Stimulated activated CD8-positive, alpha-beta memory T cell treated with anti-CD3 and anti-CD28 coated beads, Interleukin-12 subunit alpha, Interleukin-12 subunit beta, amount 100 ng/mL, for 24 hours (primary cell): ENCODE results near the gene BICDL2.

Experiments
- DNase-seq: peaks from one replicate; pipeline ENCODE4 v3.0.0-alpha.2; 2020; ENCODE audit errors: extremely low read depth

Gene BICDL2

DNA sequence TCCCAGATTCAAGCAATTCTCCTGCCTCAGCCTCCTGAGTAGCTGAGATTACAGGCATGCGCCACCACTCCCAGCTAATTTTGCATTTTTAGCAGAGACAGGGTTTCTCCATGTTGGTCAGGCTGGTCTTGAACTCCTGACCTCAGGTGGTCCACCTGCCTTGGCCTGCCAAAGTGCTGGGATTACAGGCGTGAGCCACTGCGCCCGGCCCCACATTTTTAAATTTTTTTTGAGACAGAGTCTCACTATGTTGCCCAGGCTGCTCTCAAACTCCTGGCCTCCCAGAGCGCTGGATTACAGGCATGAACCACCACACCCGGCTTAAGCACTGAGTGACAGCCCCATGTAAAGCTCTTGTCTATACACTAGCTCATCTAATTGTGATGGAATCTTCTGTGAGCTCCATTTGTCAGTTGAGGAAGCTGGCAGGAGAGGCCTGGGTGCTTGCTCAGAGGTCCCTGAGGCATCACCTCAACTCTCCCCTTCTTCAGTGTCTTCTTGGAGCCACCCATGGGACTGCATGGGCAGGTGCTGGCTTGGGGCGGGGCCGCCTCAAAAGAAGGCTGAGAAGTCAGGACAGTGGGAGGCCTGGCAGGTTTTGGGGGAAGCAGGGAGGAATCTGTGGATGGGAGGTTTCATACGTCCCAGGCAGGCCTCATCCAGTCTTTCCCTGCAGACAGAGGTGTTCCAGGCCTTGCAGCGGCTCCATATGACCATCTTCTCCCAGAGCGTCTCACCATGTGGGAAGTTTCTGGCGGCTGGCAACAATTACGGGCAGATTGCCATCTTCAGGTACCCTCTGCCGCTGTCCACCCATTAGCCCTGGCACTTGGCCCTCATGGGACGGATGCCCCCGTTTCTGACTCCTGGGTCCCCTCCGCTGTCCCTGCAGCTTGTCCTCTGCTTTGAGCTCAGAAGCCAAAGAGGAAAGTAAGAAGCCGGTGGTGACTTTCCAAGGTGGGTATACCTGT is 11.4 kb downstream of the BICDL2 start:
- no peak for DNase-seq

DNA sequence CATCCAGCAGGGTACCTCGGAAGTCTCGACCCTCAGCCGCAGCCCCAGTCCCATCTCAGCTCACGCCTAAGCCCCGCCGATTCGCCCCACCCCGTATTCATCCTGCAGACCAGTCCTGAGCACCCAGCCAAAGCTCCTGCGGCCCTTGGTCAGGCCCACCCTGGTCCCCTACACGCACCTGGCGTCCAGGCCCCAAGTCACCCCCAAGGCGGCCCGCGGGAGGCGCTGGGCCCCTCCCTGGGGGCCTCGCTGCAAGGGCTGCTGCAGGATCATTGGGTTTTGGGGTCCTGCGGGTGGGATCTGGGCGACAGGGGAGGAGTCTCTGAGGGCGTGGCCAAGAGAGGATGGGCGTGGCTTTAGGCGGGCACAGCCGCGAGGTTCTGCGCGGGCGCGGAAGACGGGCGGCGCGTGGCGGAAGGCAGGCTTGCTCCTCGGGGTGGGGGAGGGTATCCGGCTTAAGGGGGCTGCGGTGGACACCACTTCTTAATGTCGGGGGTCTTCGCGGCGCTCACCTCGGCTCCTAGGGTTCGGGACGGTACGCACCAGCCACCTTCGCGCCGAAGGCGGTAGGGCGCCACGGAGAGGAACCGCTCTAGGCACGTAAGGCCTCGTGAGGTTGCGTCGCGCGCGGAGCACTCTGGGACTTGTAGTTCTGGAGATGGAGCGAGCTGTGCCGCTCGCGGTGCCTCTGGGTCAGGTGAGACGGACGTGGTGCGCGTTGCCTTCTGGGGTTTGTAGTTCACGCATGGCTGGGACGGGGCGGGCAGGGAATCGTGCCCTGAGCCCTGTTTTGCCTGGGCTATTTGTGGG is 12.9 kb downstream of the BICDL2 start, which contains the start of the genes HCFC1R1 and THOC6:
TSS of gene HCFC1R1 (minus strand) at position 274 of the 810 bp plus-strand sequence. CDS start at position 273, 1 bp downstream.
TSS of gene THOC6 (plus strand) at position 367 of the 810 bp plus-strand sequence. CDS start at position 659, 292 bp downstream.
- DNase-seq = peak; percentile 85

DNA sequence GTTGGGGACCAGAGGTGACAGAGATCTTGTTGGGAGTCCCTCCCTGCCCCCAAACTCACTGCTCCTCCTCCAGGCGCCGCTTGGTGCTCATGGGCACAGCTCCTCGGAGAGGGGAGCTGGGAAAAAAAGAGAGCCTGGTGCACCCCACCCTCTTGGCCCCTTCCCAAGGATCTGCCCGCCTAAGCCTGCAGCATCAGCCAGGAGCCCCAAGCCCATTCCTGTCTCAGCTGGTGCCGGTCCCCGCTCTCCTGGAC is 13.4 kb downstream of the BICDL2 start:
- DNase-seq = no peak

DNA sequence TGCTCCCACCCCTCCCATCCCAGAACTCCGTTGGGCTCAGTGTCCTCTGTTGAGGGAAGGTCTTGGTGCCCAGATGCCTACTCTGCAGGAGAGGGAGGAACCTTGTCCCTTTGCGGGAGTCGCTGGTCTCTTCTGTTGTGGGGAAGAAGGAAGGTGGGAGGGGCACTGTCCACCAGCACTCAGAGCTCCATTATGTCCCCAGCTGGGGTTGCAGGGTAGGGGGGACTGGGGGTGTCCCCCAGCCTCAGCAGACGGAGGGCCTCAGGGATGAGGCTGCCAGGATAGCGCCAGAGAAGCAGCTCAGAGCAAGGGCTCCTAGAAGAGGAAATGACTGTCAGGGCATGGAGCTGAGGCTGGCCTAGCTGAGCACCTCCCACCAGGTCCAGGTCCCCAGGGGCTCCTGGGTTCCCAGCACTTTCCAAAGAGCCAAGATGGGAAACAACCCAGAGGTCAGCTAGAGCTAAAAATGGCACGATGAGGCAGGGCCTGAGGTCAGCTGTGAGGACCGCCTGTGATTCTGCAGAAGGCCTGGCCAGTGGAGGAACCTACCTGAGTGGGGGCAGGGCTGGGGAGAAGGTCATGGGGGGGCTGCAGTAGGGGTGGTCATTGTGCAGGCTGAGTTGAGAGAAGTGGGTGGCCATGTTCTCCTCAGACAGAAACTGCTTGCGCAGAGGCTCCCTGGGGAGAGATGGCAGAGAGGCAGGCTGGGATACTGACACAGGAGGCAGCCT is 13.9 kb downstream of the BICDL2 start:
- no peak for DNase-seq

DNA sequence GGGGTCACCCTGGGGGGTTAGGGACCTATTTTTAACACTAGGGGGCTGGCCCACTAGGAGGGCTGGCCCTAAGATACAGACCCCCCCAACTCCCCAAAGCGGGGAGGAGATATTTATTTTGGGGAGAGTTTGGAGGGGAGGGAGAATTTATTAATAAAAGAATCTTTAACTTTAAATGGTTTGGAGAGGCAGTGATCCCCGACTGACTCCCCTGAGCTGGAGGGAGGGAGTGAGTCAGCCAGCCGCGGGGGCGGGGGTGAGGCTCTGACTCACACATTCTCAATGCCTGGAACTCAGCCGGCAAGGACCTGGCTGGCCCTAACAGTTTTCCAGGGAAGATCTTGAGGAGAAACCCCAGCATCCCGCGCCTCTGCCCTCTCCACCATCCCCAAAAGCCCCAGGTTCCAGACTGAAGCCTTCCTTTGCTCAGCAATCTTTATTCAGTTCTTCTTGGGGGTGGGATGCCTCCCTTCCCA is 14.5 kb downstream of the BICDL2 start:
- peak; percentile 82 for DNase-seq

DNA sequence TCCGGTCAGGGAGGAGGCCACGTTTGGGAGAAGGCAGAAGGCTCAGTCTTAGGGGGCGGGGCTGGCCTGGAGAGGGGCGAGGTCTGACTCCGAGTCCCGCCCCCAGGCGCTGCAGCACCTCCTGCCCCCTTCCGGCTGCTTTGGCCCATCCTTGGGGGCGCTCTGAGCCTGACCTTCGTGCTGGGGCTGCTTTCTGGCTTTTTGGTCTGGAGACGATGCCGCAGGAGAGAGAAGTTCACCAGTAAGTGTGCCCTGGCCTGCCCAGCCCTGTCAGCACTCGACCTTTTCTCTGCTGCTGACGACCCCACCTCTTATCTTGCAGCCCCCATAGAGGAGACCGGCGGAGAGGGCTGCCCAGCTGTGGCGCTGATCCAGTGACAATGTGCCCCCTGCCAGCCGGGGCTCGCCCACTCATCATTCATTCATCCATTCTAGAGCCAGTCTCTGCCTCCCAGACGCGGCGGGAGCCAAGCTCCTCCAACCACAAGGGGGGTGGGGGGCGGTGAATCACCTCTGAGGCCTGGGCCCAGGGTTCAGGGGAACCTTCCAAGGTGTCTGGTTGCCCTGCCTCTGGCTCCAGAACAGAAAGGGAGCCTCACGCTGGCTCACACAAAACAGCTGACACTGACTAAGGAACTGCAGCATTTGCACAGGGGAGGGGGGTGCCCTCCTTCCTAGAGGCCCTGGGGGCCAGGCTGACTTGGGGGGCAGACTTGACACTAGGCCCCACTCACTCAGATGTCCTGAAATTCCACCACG is 15.1 kb downstream of the BICDL2 start:
- DNase-seq = peak; percentile 64

DNA sequence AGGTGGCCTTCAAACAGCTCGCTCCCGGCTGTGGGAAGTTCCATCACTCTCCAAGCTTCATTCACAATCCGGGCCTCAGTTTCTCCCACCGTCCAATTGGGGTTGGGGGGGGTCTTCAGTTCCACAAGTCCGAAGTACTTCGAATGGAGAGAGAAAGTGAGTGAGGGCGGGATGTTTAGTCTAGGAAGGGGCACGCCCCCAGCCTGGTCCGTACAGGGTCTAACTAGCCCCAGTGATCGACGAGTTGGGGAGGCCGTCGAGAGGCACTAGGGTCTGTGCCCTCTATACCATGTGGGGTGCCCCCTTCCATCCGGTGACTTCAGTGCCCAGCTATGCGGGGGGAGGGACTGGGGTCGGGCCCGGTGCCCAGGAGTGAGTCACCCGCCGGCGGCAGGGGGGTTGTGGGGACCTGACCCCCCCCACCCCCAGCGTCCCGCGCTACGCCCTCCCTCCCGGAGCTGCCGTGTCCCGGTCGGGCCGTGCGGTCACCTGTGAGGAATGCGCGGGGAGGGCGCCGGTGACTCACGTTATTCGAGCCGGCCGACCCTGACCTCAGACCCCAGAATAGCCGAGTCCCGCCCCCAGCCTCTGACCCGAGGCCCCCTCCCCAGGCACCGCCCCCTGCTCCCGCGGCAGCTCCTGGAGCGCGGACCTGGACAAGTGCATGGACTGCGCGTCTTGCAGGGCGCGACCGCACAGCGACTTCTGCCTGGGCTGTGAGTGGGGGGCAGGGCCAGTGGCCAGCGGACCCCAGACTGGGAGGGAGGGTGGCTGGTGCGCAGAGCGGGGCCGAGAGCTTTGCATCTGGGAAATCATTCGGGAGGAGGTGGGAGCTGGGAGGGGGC is 15.9 kb downstream of the BICDL2 start:
- no peak for DNase-seq

DNA sequence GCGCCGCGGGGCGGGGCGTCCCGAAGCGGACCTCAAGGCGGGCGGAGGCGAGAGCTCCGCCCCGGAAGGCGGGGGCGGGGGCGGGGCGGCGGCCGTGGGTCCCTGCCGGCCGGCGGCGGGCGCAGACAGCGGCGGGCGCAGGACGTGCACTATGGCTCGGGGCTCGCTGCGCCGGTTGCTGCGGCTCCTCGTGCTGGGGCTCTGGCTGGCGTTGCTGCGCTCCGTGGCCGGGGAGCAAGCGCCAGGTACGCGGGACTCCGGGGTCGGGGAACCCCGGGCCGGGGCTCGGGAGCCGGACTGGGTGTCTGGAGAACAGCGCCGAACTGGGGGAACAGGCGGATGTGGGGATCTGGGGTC is 16.5 kb downstream of the BICDL2 start, which contains the start of gene TNFRSF12A:
TSS of gene TNFRSF12A (plus strand) at position 122 of the 357 bp plus-strand sequence. CDS start at position 152, 30 bp downstream.
- no peak for DNase-seq

DNA sequence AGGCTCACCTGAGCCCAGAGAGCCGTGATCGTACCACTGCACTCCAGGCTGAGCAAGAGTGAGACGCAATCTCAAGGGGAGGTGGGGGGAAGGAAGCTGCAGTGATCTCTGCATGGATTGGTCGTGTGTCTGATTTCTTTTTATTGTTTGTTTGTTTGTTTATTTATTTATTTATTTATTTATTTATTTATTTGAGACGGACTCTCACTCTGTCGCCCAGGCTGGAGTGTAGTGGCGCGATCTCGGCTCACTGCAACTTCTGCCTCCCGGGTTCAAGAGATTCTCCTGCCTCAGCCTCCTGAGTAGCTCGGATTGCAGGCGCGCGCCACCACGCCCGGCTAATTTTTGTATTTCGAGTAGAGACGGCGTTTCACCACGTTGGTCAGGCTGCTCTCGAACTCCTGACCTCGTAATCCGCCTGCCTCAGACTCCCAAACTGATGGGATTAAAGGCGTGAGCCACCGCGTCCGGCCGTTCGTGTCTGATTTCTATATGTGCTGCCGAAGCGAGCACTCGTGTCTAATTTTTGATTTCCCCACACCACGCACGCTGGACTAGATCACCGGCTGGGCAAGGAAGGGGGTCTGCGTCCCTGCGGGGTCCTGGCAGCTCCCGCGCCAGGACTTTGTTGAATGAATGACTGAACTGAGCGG is 17.0 kb downstream of the BICDL2 start:
- no peak for DNase-seq

DNA sequence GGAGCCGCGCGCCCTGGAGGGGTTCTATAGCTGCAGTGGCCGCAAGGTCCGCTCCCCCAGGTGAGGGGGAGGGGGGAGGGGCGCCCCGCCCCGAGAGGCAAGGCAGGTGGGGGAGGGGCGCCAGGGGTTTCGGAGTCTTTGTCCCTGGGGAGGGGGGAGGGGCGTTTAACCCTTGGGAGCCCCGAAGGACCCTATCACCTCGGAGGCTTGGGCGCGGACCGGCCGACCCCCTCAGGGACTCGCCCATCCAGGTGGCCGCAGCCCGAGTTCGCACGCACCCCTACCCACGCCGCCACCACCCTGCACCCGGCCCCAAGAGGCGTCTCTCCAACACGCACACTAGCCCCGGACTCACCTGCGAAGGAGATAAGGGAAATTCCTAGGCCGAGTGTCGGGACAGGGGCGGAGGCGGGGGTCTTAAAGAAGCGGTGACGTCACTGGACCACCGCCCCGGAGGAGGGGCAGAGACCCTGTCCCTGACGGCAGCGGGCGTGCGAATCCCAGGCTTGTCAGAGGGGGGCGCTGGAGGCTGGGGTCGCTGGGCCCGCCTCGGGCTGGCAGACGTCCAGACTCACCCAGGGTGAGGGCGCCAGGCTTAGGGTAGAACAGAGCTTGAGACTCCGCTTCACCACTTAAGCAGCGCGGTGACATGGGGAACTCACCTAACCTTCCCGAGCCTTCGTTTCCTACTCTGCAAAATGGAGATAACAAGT is 18.8 kb downstream of the BICDL2 start, which contains the start of gene CLDN6:
TSS of gene CLDN6 (minus strand) at position 390 of the 713 bp plus-strand sequence. CDS start 2,162 bp downstream, outside the sequence.
- DNase-seq = no peak

DNA sequence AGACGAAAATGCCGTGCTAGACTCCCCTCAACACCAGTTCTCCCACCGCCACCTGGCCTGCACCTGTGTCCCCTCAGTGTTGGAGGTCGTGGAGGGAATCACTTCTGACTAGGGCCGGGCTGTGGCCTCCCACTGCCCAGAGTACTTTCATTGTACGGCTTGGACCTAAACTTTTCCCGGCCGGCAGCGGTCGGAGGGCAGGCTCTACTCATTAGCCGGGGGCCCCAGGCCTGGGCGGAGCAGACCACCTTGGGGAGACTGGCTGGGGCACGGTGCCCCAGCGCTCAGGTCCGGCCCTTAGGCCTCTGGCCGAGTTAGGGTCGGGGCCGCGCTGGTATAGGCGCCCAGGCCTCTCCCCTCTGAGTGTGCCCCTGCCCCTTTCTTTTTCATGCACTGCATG is 19.4 kb downstream of the BICDL2 start:
- DNase-seq = no peak

DNA sequence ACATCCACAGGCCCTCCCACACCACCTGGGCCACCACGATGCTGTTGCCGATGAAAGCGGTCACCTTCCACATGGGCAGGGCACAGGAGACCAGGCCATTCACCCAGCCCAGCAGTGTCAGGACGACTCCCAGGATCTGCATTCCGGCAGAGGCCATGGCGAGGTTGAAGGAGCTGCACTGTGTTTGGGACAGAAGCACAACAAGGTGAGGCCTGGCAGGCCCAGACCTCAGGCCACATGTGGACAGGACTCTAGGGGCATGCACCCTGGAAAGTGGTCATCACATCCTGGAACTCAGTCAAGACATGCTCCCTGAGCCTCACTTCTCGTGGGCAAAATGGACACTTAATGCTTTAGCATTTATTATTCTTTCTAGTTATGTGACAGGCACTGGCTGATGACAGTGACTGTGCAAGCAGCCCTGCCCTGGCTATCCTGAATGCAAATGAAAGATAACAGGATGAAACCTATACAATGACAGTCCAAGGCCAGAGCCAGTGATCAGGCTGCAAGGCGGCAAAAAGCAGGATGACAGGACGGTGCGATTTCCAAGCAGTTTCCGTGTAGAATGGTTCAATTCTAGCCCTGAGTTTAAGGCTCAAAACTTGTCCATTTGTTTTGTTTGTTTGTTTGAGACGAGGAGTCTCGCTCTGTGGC is 20.8 kb downstream of the BICDL2 start:
- DNase-seq = no peak

DNA sequence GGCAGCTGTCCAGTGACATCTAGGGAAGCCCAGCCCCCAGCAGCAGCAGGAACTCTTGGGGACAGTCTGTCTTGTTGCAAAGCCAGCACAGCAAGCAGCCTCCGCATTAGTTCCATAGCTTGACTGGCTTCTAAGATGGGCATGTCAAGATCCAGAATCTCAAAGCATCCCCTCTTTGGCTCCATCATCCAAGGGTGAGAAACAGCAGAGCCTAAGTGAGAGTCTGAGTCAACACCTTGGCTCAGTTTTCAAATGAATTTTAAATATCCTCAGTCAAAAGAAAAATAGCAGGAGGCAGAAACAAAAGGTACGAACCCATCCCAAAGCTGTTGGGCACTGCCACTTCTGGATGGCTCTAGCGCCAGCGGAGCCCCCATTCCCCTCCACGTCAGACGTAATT is 21.8 kb downstream of the BICDL2 start:
- no peak for DNase-seq

DNA sequence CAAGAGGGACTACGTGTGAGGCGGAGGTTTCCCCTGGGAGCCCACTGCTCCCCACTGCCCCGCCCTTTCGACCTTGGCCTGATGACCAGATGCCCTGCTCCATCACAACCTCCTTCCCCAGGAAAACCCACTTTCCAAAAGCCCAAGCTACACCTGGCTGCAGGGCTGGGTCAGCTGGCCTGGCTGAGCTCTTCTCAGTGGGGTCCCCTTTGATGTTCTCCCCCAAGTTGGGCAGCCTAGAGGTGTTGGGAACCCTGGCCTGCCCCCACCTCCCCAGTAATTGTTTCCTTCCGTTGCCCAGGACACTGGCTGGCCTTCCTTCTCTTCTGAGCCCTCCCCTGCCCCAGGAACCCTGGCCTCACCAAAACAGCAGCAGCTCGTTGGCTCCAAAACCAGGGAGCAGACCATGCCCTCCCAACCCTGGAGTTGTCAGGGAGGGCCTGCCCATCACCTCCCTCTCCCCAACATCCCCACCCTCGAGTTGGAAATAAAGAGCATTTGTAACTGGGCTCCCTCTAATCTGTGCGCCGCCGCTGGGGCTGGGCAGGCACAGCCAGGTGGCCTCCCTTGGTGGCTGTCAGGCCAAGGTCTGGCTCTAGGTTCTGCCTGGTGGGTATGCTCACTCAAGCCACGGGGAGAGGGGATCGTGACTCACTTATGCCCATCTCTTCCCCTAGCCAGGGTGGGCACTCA is 22.6 kb downstream of the BICDL2 start:
- DNase-seq = no peak

DNA sequence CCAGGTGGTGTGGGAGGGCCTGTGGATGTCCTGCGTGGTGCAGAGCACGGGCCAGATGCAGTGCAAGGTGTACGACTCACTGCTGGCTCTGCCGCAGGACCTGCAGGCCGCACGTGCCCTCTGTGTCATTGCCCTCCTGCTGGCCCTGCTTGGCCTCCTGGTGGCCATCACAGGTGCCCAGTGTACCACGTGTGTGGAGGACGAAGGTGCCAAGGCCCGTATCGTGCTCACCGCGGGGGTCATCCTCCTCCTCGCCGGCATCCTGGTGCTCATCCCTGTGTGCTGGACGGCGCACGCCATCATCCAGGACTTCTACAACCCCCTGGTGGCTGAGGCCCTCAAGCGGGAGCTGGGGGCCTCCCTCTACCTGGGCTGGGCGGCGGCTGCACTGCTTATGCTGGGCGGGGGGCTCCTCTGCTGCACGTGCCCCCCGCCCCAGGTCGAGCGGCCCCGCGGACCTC is 23.2 kb downstream of the BICDL2 start:
- DNase-seq = no peak

DNA sequence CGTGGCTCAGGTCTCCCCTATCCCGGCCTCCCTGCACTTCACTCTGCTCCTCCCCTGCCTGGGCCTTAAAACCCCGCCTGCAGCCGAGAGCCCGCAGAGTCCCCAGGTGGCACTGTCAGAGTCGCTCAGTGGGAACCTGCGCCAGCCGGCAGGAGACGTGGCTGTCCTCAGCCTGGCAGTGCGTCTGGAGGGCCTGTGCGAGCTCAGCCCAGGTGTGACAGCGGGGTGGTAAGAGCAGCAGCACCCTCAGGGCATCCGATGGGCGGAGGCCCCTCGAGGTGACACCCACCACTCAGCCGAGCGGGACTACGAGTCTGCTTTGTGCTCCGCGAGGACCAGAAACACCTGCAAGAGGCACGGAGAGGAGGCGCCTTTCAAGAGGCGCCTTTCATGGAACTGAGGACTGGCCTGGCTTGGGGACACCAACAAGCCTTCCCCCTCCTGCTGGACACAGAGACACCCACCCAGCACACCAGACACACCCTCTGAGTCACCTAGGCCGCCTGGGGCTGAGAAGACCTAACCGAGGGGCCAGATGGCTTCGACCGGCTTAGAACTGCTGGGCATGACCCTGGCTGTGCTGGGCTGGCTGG is 23.8 kb downstream of the BICDL2 start, which contains the start of gene CLDN9:
TSS of gene CLDN9 (plus strand) at position 96 of the 593 bp plus-strand sequence. CDS start at position 536, 440 bp downstream.
- DNase-seq = no peak

DNA sequence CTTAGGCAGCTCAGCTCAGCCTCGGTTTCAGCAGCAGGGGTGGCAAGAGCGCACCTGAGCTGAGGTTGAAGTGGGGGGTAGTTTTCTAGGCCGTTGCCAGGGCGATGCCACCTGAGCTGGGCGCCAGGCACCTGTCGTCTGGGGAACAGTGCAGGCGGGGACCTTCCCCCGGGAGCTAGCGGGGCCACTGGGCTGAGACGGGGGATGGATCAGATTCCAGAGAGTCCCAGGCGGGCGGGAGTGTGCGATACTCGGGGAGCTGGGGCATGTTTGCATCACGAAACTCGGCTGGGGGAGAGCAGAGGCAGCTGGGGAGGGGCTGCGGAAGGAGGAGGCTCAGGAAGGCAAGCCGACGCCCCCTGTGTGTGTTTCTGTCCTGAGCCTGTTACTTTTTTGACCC is 24.5 kb downstream of the BICDL2 start:
- DNase-seq = no peak
